ENCODE measurements around the gene GGCT. TPM values are rescaled to one million over a fixed set of nuclear protein-coding genes. Genes with fewer than 3 reads are reported as not detected.
"Not testable (repeated sequence)": the region's sequence is repeated elsewhere in the genome, so short reads cannot be mapped to it uniquely, and the experiment has no call there.

GGCT gene
- total and polyA plus RNA-seq, 9 donors, result 17.9 to 36.1 (median 25.7) TPM

DNA sequence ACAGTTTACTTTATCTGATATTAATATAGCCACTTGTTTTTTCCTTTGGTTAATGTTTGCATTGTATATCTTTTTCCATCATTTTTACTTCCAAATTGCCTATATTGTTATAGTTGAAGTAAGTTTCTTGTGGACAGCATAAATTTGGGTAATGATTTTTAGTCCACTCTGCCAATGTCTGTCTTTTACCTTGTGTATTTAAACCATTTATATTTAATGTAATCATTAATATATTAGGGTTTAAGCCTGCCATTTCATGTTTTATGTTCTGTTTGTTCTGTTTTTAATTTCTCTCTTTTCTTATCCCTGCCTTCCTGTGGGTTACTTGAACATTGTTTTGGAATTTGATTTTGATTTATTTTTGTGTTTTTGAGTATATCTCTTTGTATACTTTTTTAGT lies 13.2 kb downstream of the GGCT start:
- no peaks in the 10 kb centered on the region for H3K36me3 ChIP-seq
- no peak for TF ChIP-seq EP300 (IDR thresholded peaks at IDR 0.05)
- TF ChIP-seq, protein P1, sequence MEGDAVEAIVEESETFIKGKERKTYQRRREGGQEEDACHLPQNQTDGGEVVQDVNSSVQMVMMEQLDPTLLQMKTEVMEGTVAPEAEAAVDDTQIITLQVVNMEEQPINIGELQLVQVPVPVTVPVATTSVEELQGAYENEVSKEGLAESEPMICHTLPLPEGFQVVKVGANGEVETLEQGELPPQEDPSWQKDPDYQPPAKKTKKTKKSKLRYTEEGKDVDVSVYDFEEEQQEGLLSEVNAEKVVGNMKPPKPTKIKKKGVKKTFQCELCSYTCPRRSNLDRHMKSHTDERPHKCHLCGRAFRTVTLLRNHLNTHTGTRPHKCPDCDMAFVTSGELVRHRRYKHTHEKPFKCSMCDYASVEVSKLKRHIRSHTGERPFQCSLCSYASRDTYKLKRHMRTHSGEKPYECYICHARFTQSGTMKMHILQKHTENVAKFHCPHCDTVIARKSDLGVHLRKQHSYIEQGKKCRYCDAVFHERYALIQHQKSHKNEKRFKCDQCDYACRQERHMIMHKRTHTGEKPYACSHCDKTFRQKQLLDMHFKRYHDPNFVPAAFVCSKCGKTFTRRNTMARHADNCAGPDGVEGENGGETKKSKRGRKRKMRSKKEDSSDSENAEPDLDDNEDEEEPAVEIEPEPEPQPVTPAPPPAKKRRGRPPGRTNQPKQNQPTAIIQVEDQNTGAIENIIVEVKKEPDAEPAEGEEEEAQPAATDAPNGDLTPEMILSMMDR (IDR thresholded peaks at IDR 0.05), result no peak
- TF ChIP-seq POLR2A (IDR thresholded peaks at IDR 0.05), result no peak
- no peak overlapping the region for H3K4me3 ChIP-seq
- no peaks in the 10 kb centered on the region for H3K4me1 ChIP-seq (ENCODE audit: insufficient read depth)
- H3K9me3 ChIP-seq, result no peaks in the 10 kb centered on the region
- no peaks in the 10 kb centered on the region for H3K27me3 ChIP-seq
- H3K27ac ChIP-seq, result no peak overlapping the region
- DNase-seq, result no peak
- intact Hi-C loops (cut with DNase I), result no loop called here

DNA sequence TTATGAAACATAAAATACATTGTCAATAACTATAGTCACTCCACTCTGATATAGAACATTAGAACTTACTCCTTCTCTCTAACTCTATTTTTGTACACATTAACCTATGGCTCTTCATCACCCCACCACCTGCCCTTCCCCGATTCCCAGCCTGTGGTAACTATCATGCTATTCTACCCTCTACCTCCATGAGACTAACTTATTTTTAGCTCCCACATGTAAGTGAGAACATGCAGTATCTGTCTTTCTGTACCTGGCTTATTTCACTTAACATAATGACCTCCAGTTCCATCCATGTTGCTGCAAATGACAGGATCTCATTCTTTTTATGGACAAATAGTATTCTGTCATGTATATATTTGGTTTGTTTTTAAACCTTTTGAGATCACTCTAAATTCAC lies 17.3 kb downstream of the GGCT start:
- WGBS, 3 donors, result 90 to 93% (median 90%) methylated on average over 1 of the region's 1 CpG
- Histone ChIP-seq H3K27me3 (no peaks in the 10 kb centered on the region), H3K27ac (no peak overlapping the region), H3K4me3 (no peak overlapping the region), H3K4me1 (ENCODE audit: insufficient read depth) (no peaks in the 10 kb centered on the region), H3K36me3 (no peaks in the 10 kb centered on the region), H3K9me3 (no peaks in the 10 kb centered on the region)
- intact Hi-C loops (cut with DNase I), result no loop called here
- DNase-seq, result no peak
- TF ChIP-seq POLR2A (IDR thresholded peaks at IDR 0.05), result no peak
- TF ChIP-seq, protein P1 (IDR thresholded peaks at IDR 0.05), result no peak
- TF ChIP-seq EP300 (IDR thresholded peaks at IDR 0.05), result no peak

DNA sequence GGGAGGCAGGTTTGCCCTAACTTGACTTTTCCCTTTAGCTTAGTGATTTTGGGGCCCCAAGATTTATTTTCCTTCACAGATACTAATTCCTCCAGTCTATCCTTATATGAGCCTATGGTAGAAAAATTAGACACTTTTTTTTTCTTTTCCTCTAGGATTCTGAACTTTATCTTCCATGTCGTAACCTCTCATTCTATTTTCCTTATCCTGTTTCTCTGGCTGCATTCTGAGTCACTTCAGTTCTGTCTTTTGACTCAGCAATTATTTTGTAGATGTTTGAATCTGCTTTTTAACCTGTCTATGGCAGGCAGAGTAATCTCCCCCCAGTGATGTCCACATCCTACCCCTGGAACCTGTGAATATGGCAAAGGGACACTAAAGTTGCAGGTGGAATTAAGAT lies 19.0 kb downstream of the GGCT start:
- Histone ChIP-seq H3K4me1 (ENCODE audit: insufficient read depth) (no peaks in the 10 kb centered on the region), H3K27ac (no peak overlapping the region), H3K9me3 (no peaks in the 10 kb centered on the region), H3K4me3 (no peak overlapping the region), H3K27me3 (no peaks in the 10 kb centered on the region), H3K36me3 (no peaks in the 10 kb centered on the region)
- DNase-seq, result no peak
- TF ChIP-seq POLR2A (IDR thresholded peaks at IDR 0.05) (no peak), EP300 (IDR thresholded peaks at IDR 0.05) (no peak)
- TF ChIP-seq, protein P1 (IDR thresholded peaks at IDR 0.05), result no peak
- 79 to 86% (median 85%) methylated on average over 1 of the region's 1 CpG for WGBS, 3 donors
- intact Hi-C loops (cut with DNase I), result no loop called here

DNA sequence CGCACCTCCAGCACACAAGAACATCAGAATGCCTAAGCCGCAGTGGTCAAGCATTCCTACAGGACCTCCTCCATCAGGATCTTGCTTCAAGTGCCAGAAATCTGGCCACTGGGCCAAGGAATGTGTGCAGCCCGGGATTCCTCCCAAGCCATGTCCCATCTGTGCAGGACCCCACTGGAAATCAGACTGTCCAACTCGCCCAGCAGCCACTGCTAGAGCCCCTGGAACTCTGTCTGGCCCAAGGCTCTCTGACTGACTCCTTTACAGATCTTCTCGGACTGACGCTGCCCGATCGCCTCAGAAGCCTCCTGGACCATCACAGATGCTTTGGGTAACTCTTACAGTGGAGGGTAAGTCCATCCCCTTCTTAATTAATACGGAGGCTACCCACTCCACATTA lies 23.2 kb downstream of the GGCT start:
- intact Hi-C loops (cut with DNase I); DNase-seq; H3K9me3 ChIP-seq; H3K27me3 ChIP-seq; H3K27ac ChIP-seq; H3K36me3 ChIP-seq; H3K4me1 ChIP-seq (ENCODE audit: insufficient read depth); H3K4me3 ChIP-seq: not testable (repeated sequence)
- WGBS, 3 donors, result 88 to 92% (median 91%) methylated on average over 9 of the region's 9 CpGs

DNA sequence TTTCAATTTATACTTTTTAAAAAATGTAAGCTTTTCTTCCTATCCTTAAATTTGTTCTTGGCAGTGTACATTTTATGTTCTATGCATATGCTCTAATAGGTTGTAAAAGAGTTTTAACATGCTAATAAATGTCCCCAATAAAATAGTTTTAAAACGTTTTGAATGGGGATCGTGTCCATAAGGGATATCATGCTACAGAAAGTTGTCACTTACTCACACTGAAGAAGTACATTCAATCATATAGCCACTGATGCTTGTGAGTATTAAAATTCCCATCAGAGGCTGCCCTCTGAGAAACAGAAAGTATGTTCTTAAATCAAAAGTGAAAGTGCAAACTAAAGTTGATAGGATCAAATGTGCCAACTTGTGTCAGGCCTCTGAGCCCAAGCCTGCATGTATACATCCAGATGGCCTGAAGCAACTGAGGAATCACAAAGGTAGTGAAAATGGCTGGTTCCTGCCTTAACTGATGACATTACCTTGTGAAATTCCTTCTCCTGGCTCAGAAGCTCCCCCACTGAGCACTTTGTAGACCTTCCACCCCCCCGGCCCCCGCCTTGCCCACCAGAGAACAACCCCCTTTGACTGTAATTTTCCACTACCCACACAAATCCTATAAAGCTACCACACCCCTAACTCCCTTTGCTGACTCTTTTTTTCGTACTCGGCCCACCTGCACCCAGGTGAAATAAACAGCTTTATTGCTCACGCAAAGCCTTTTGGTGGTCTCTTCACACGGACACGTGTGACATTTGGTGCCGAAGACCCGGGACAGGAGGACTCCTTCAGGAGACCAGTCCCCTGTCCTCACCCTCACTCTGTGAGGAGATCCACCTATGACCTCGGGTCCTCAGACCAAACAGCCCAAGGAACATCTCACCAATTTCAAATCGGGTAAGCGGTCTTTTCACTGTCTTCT lies 25.2 kb downstream of the GGCT start:
- Histone ChIP-seq H3K36me3 (no peaks in the 10 kb centered on the region), H3K4me1 (ENCODE audit: insufficient read depth) (peaks cover 11% of the 10 kb centered on the region), H3K27ac (peak overlapping the region; percentile 71 to 87), H3K27me3 (no peaks in the 10 kb centered on the region), H3K9me3 (no peaks in the 10 kb centered on the region), H3K4me3 (peak overlapping the region; percentile 65)
- WGBS, 3 donors, result 79 to 85% (median 81%) methylated on average over 14 of the region's 14 CpGs
- TF ChIP-seq EP300 (IDR thresholded peaks at IDR 0.05) (no peak), POLR2A (IDR thresholded peaks at IDR 0.05) (no peak)
- TF ChIP-seq, protein P1 (IDR thresholded peaks at IDR 0.05), result no peak
- intact Hi-C loops (cut with DNase I), result no loop called here
- DNase-seq, result no peak
